HG02571 (cell line): ENCODE results near the gene DENND6B.

Experiments used
- ATAC-seq: cut with Tn5 transposase; IDR thresholded peaks from one replicate; pipeline ENCODE4 v1.9.1; 2021; ENCODE audit warnings: mild to moderate bottlenecking, moderate library complexity; ENCODE audit not compliant: unreplicated experiment

The DENND6B gene

GRCh38 chr22:50316114-50317065, 10.4 kb downstream of the DENND6B start:
- ATAC-seq = no peak

GRCh38 chr22:50315289-50316113, 11.3 kb downstream of the DENND6B start:
- ATAC-seq = no peak

- ATAC-seq = peak; percentile 78
Observed at GRCh38 chr22:50314455-50315288, 12.1 kb downstream of the DENND6B start.

GRCh38 chr22:50314081-50314454, 12.7 kb downstream of the DENND6B start:
- peak; percentile 3 for ATAC-seq

- no peak for ATAC-seq
Observed at GRCh38 chr22:50313600-50313999, 13.2 kb downstream of the DENND6B start.

GRCh38 chr22:50313021-50313420, 13.8 kb downstream of the DENND6B start:
- ATAC-seq = no peak

- no peak for ATAC-seq
Observed at GRCh38 chr22:50312371-50312770, 14.4 kb downstream of the DENND6B start.

GRCh38 chr22:50311606-50312351, 15.0 kb downstream of the DENND6B start:
- ATAC-seq = no peak

GRCh38 chr22:50310949-50311444, 15.8 kb downstream of the DENND6B start:
- no peak for ATAC-seq

GRCh38 chr22:50310031-50310722, 16.6 kb downstream of the DENND6B start:
- ATAC-seq = no peak

- no peak for ATAC-seq
Observed at GRCh38 chr22:50309601-50309991, 17.2 kb downstream of the DENND6B start.

- ATAC-seq = no peak
Observed at GRCh38 chr22:50308986-50309600, 17.7 kb downstream of the DENND6B start.

GRCh38 chr22:50308597-50308935, 18.2 kb downstream of the DENND6B start:
- no peak for ATAC-seq

- ATAC-seq = no peak
Observed at GRCh38 chr22:50307890-50308596, 18.8 kb downstream of the DENND6B start.

GRCh38 chr22:50306753-50307749, 19.8 kb downstream of the DENND6B start, which contains the start of gene PLXNB2:
TSS of gene PLXNB2 (minus strand) at chr22:50307646. CDS start at chr22:50290584, 17,062 bp downstream.
- ATAC-seq = no peak

GRCh38 chr22:50305923-50306566, 20.8 kb downstream of the DENND6B start:
- ATAC-seq = no peak
